HG03175 (cell line): ENCODE results near the gene TRIOBP.

Source experiments
- ATAC-seq: cut with Tn5 transposase; IDR thresholded peaks from one replicate; pipeline ENCODE4 v1.9.1; 2021; ENCODE audit warnings: mild to moderate bottlenecking, moderate library complexity; ENCODE audit not compliant: unreplicated experiment

Gene TRIOBP

GRCh38 chr22:37818409-37819104 lies 121.7 kb downstream of the TRIOBP start:
- ATAC-seq = no peak

- no peak for ATAC-seq
Measured at GRCh38 chr22:37819105-37819433, 122.2 kb downstream of the TRIOBP start.

GRCh38 chr22:37820350-37820749 lies 123.5 kb downstream of the TRIOBP start:
- no peak for ATAC-seq

- ATAC-seq = no peak
Measured at GRCh38 chr22:37822079-37822833, 125.4 kb downstream of the TRIOBP start.

- no peak for ATAC-seq
Measured at GRCh38 chr22:37823134-37823985, 126.5 kb downstream of the TRIOBP start, which contains the start of gene GALR3. Gene GALR3 (plus strand): TSS chr22:37823382. CDS start chr22:37823407, 25 bp downstream.

GRCh38 chr22:37824674-37825641 lies 128.1 kb downstream of the TRIOBP start:
- ATAC-seq = no peak
